ENCODE data around the gene RAET1E.
"Not testable (repeated sequence)": the region's sequence is repeated elsewhere in the genome, so short reads cannot be mapped to it uniquely, and the experiment has no call there.

Gene RAET1E

GRCh38 chr6:149852180-149852579 lies 45.7 kb downstream of the RAET1E start:
- H3K9me3 ChIP-seq (ENCODE audit: insufficient read depth, low read length) = no peaks in the 10 kb centered on the region
- H3K9ac ChIP-seq (ENCODE audit: insufficient read length, low read depth) = no peak overlapping the region
- no peaks in the 10 kb centered on the region for H3K4me1 ChIP-seq (ENCODE audit: insufficient read depth, insufficient read length)
- H3K27me3 ChIP-seq (ENCODE audit: insufficient read depth, insufficient read length) = no peaks in the 10 kb centered on the region
- H3K4me3 ChIP-seq (ENCODE audit: insufficient read length, low read depth) = no peak overlapping the region
- H3K36me3 ChIP-seq (ENCODE audit: insufficient read depth, insufficient read length, low read length) = no peaks in the 10 kb centered on the region
- no peak for DNase-seq (ENCODE audit: low read depth, low spot score)
- TF ChIP-seq ZNF274 (IDR thresholded peaks at IDR 0.05; ENCODE audit: low read depth, low read length) (no peak), YY1 (IDR thresholded peaks at IDR 0.05; ENCODE audit: insufficient read depth, insufficient read length) (no peak), SUZ12 (IDR thresholded peaks at IDR 0.05; ENCODE audit: extremely low read depth, insufficient read depth, insufficient read length) (no peak)

- H3K4me1 ChIP-seq (ENCODE audit: insufficient read depth, insufficient read length) = no peaks in the 10 kb centered on the region
Observed at GRCh38 chr6:149851461-149852110, 46.3 kb downstream of the RAET1E start.

DNA sequence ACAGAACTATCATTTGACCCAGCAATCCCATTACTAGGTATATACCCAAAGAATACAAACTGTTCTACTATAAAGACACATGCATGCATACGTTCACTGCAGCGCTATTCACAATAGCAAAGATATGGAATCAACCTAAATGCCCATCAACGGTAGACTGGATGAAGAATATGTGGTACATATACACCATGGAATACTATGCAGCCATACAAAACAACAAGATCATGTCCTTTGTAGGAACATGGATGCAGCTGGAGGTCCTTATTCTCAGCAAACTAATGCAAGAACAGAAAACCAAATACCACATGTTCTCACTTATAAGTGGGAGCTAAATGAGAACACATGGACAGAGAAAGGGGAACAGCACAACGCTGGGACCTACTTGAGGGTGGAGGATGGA lies 49.6 kb downstream of the RAET1E start:
- DNase-seq (ENCODE audit: low read depth, low spot score); H3K4me3 ChIP-seq (ENCODE audit: insufficient read length, low read depth); H3K4me1 ChIP-seq (ENCODE audit: insufficient read depth, insufficient read length); H3K9ac ChIP-seq (ENCODE audit: insufficient read length, low read depth); H3K27me3 ChIP-seq (ENCODE audit: insufficient read depth, insufficient read length); H3K36me3 ChIP-seq (ENCODE audit: insufficient read depth, insufficient read length, low read length); H3K9me3 ChIP-seq (ENCODE audit: insufficient read depth, low read length): not testable (repeated sequence)

More at GRCh38 chr6:149851461-149852110, 46.3 kb downstream of the RAET1E start:
- H3K27me3 ChIP-seq (ENCODE audit: insufficient read depth, insufficient read length) = no peaks in the 10 kb centered on the region
- H3K9ac ChIP-seq (ENCODE audit: insufficient read length, low read depth) = no peak overlapping the region
- no peak for DNase-seq (ENCODE audit: low read depth, low spot score)
- H3K4me3 ChIP-seq (ENCODE audit: insufficient read length, low read depth) = no peak overlapping the region
- TF ChIP-seq ZNF274 (IDR thresholded peaks at IDR 0.05; ENCODE audit: low read depth, low read length) = no peak
- TF ChIP-seq SUZ12 (IDR thresholded peaks at IDR 0.05; ENCODE audit: extremely low read depth, insufficient read depth, insufficient read length) = no peak
- no peak for TF ChIP-seq YY1 (IDR thresholded peaks at IDR 0.05; ENCODE audit: insufficient read depth, insufficient read length)
- H3K9me3 ChIP-seq (ENCODE audit: insufficient read depth, low read length) = no peaks in the 10 kb centered on the region
- H3K36me3 ChIP-seq (ENCODE audit: insufficient read depth, insufficient read length, low read length) = no peaks in the 10 kb centered on the region

Measured in NT2/D1 (cell line).